Neural cell (in vitro differentiated cells): Measurements from ENCODE around the gene CAPN9. TPM values are rescaled to one million over a fixed set of nuclear protein-coding genes. Genes with fewer than 3 reads are reported as not detected.

Experiments
- H2AFZ ChIP-seq: fragments of 200-600, 300-800 bp; sonication (generic), shearing (Covaris generic); 2 replicates; pipeline ENCODE4 v1.6.0; 2014; ENCODE audit warnings: low read depth, mild to moderate bottlenecking, antibody characterized with exemption, low read length, moderate library complexity
- H3F3A ChIP-seq: fragments of 200-600 bp; shearing (Covaris generic); 2 replicates; pipeline ENCODE4 v1.6.1; 2016; ENCODE audit warnings: mild to moderate bottlenecking, moderate library complexity, mixed read lengths, antibody characterized with exemption, low read length; ENCODE audit not compliant: insufficient read depth, poor library complexity, severe bottlenecking
- H3K27ac ChIP-seq: fragments of 200-600, 300-800 bp; sonication (generic), shearing (Covaris generic); 2 replicates; pipeline ENCODE4 v1.5.1; 2014; ENCODE audit warnings: mild to moderate bottlenecking, low read length, moderate library complexity
- H3K27me3 ChIP-seq: fragments of 300-800, 200-600 bp; sonication (generic), shearing (Covaris generic); 2 replicates; pipeline ENCODE4 v1.6.0; 2014; ENCODE audit warnings: mild to moderate bottlenecking, low read depth, low read length, moderate library complexity; ENCODE audit not compliant: insufficient read depth
- H3K36me3 ChIP-seq: fragments of 300-800, 200-600 bp; sonication (generic), shearing (Covaris generic); 2 replicates; pipeline ENCODE4 v1.5.1; 2014; ENCODE audit warnings: mild to moderate bottlenecking, antibody characterized with exemption, low read length, moderate library complexity; ENCODE audit not compliant: insufficient read depth
- H3K4me2 ChIP-seq: fragments of 300-800, 200-600 bp; sonication (generic), shearing (Covaris generic); 2 replicates; pipeline ENCODE4 v1.6.0; 2014; ENCODE audit warnings: mild to moderate bottlenecking, low read length
- H3K4me3 ChIP-seq: fragments of 300-800, 200-600 bp; sonication (generic), shearing (Covaris generic); 2 replicates; pipeline ENCODE4 v1.5.1; 2014; ENCODE audit warnings: mild to moderate bottlenecking, low read length, moderate library complexity
- H3K79me2 ChIP-seq: fragments of 200-600 bp; shearing (Covaris generic); replicated peaks from 2 replicates; pipeline ENCODE4 v1.6.0; 2014; ENCODE audit warnings: mild to moderate bottlenecking, low read length, moderate library complexity; ENCODE audit not compliant: insufficient read depth
- H3K9ac ChIP-seq: fragments of 300-800, 200-600 bp; sonication (generic), shearing (Covaris generic); 2 replicates; pipeline ENCODE4 v1.6.1; 2016; ENCODE audit warnings: mild to moderate bottlenecking, low read length, mixed read lengths
- H3K9me2 ChIP-seq: fragments of 200-600 bp; shearing (Covaris generic); 2 replicates; pipeline ENCODE4 v1.6.1; 2016; ENCODE audit warnings: mild to moderate bottlenecking, low read length, mixed read lengths; ENCODE audit not compliant: insufficient read depth
- H3K9me3 ChIP-seq: fragments of 200-600, 300-800 bp; sonication (generic), shearing (Covaris generic); 2 replicates; pipeline ENCODE4 v1.6.1; 2016; ENCODE audit warnings: mild to moderate bottlenecking, mixed run types, low read length, moderate library complexity, mixed read lengths
- H4K20me1 ChIP-seq: fragments of 200-600 bp; shearing (Covaris generic); 2 replicates; pipeline ENCODE4 v1.6.1; 2016; ENCODE audit warnings: mild to moderate bottlenecking, mixed run types; ENCODE audit not compliant: insufficient read depth
- CTCF ChIP-seq: fragments of 450-650 bp; IDR thresholded peaks from 2 replicates; pipeline ENCODE4 v1.5.1; 2014; ENCODE audit warnings: antibody characterized with exemption, mild to moderate bottlenecking, moderate library complexity; ENCODE audit not compliant: poor library complexity, severe bottlenecking
- EP300 ChIP-seq: fragments of 450-650 bp; conservative IDR thresholded peaks from 2 replicates; pipeline ENCODE4 v1.6.1; 2014; ENCODE audit warnings: antibody characterized with exemption, mild to moderate bottlenecking, moderate library complexity; ENCODE audit not compliant: poor library complexity, severe bottlenecking
- EZH2 ChIP-seq: fragments of 200-600, 300-800 bp; shearing (Covaris generic), sonication (generic); IDR thresholded peaks from 2 replicates; pipeline ENCODE4 v1.6.1; 2014; ENCODE audit warnings: antibody characterized with exemption, low read length, borderline replicate concordance, mild to moderate bottlenecking; ENCODE audit not compliant: insufficient read depth, poor library complexity, severe bottlenecking
- MXI1 ChIP-seq: fragments of 450-650 bp; conservative IDR thresholded peaks from 2 replicates; pipeline ENCODE4 v1.6.1; 2014; ENCODE audit warnings: antibody characterized with exemption, mild to moderate bottlenecking; ENCODE audit not compliant: poor library complexity, severe bottlenecking
- POLR2AphosphoS5 ChIP-seq: IDR thresholded peaks from 2 replicates; pipeline ENCODE4 v1.6.1; 2012
- RAD21 ChIP-seq: fragments of 450-650 bp; conservative IDR thresholded peaks from 2 replicates; pipeline ENCODE4 v1.6.1; 2014; ENCODE audit warnings: antibody characterized with exemption, mild to moderate bottlenecking, moderate library complexity
- REST ChIP-seq: IDR thresholded peaks from 2 replicates; pipeline ENCODE4 v1.6.1; 2012; ENCODE audit warnings: borderline replicate concordance
- SMC3 ChIP-seq: fragments of 450-650 bp; conservative IDR thresholded peaks from 2 replicates; pipeline ENCODE4 v1.6.1; 2014; ENCODE audit warnings: antibody characterized with exemption, mild to moderate bottlenecking, moderate library complexity; ENCODE audit not compliant: poor library complexity
- TAF1 ChIP-seq: IDR thresholded peaks from 2 replicates; pipeline ENCODE4 v1.6.1; 2012; ENCODE audit warnings: low read depth
- polyA plus RNA-seq: library from polyadenylated mRNA; depleted of rRNA; stranded (reverse); fragments of >200 nt; gene quantifications from 2 replicates; pipeline ENCODE4 v1.2.3, GENCODE V29; 2014

Gene CAPN9
- polyA plus RNA-seq, 1 donor from 2014 or later = 0.14 TPM

- Histone ChIP-seq H3K9me2 (no peaks in the 10 kb centered on the region), H3F3A (no peaks in the 10 kb centered on the region), H3K4me3 (no peak overlapping the region), H3K27ac (no peak overlapping the region), H3K27me3 (no peaks in the 10 kb centered on the region), H3K9me3 (no peaks in the 10 kb centered on the region), H3K4me2 (no peak overlapping the region), H3K9ac (no peak overlapping the region), H4K20me1 (no peaks in the 10 kb centered on the region), H3K36me3 (no peaks in the 10 kb centered on the region), H2AFZ (no peak overlapping the region), H3K79me2 (no peaks in the 10 kb centered on the region)
- TF ChIP-seq POLR2AphosphoS5 = no peak
- no peak for TF ChIP-seq TAF1
These were observed 571 bp upstream of the CAPN9 start for GRCh38 chr1:230746617-230747016.

GRCh38 chr1:230747890-230748800, 957 bp downstream of the CAPN9 start:
- Histone ChIP-seq H3K27ac (no peak overlapping the region), H3K79me2 (no peaks in the 10 kb centered on the region), H3F3A (no peaks in the 10 kb centered on the region), H3K4me2 (no peak overlapping the region), H3K9ac (no peak overlapping the region), H2AFZ (no peak overlapping the region), H3K4me3 (no peak overlapping the region), H3K27me3 (no peaks in the 10 kb centered on the region), H3K9me3 (no peaks in the 10 kb centered on the region), H4K20me1 (no peaks in the 10 kb centered on the region), H3K36me3 (no peaks in the 10 kb centered on the region), H3K9me2 (no peaks in the 10 kb centered on the region)
- TF ChIP-seq RAD21 (no peak), POLR2AphosphoS5 (no peak), MXI1 (no peak), EP300 (no peak), CTCF (no peak), REST (no peak), SMC3 (no peak), TAF1 (no peak), EZH2 (no peak)
